ENCODE data around the gene ST7. TPM values are rescaled to one million over a fixed set of nuclear protein-coding genes. Genes with fewer than 3 reads are reported as not detected.
"Not testable (repeated sequence)": the region's sequence is repeated elsewhere in the genome, so short reads cannot be mapped to it uniquely, and the experiment has no call there.

The ST7 gene
- polyA plus RNA-seq, 3 donors, result 28.3 to 29.7 (median 29.3) TPM

- no peak for DNase-seq (ENCODE audit: low read depth in 3 of 3, low spot score in 2 of 3)
Observed at GRCh38 chr7:117210397-117210796, 257.1 kb downstream of the ST7 start.

- no peak for DNase-seq (ENCODE audit: low read depth in 3 of 3, low spot score in 2 of 3)
Observed at GRCh38 chr7:117210908-117211307, 257.6 kb downstream of the ST7 start.

- no peak for DNase-seq (ENCODE audit: low read depth in 3 of 3, low spot score in 2 of 3)
Observed at GRCh38 chr7:117211614-117212013, 258.3 kb downstream of the ST7 start.

- DNase-seq (ENCODE audit: low read depth in 3 of 3, low spot score in 2 of 3), result peak in 2 of 3 donors; percentile 10 to 14
Observed at GRCh38 chr7:117212969-117213877, 259.9 kb downstream of the ST7 start.

GRCh38 chr7:117216010-117216409, 262.7 kb downstream of the ST7 start:
- no peak for DNase-seq (ENCODE audit: low read depth in 3 of 3, low spot score in 2 of 3)

DNA sequence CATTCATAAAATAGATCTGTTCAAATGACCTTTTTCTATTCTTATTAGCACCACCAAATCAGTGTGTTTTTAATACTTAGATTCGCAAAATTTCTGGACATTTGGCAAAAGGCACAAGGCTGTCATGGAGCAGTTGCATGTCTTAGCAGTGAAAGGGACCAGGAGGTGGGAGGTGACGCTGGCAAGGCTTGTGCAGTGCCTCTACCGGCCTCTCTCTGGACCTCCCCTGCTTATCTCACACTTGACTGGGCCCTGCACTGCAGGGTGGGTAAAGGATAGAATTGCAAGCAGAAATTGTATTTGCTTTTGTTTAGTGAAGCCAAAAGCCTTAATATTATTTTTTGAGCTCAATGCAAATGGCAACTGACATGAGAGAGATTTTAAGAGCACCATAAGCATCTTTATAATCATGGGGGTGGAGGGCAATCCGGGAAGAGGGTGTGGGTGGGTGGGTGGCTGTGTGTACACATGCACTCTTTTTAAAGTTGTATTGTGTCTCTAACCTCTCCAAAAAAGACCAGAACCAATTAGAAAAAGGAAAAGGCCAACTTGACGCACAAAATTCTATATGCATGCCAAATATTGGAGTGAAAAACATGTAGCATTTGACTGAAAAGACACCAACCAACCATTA, 263.3 kb downstream of the ST7 start:
- DNase-seq (ENCODE audit: low read depth in 3 of 3, low spot score in 2 of 3), result no peak

- DNase-seq (ENCODE audit: low read depth in 3 of 3, low spot score in 2 of 3), result no peak
Observed at GRCh38 chr7:117217106-117218035, 264.1 kb downstream of the ST7 start.

- DNase-seq (ENCODE audit: low read depth in 3 of 3, low spot score in 2 of 3), result no peak
Observed at GRCh38 chr7:117218700-117219099, 265.4 kb downstream of the ST7 start.

- DNase-seq (ENCODE audit: low read depth in 3 of 3, low spot score in 2 of 3), result no peak
Observed at GRCh38 chr7:117219485-117219884, 266.2 kb downstream of the ST7 start.

GRCh38 chr7:117220836-117221235, 267.5 kb downstream of the ST7 start:
- no peak for DNase-seq (ENCODE audit: low read depth in 3 of 3, low spot score in 2 of 3)

- no peak for DNase-seq (ENCODE audit: low read depth in 3 of 3, low spot score in 2 of 3)
Observed at GRCh38 chr7:117225536-117225935, 272.2 kb downstream of the ST7 start.

DNA sequence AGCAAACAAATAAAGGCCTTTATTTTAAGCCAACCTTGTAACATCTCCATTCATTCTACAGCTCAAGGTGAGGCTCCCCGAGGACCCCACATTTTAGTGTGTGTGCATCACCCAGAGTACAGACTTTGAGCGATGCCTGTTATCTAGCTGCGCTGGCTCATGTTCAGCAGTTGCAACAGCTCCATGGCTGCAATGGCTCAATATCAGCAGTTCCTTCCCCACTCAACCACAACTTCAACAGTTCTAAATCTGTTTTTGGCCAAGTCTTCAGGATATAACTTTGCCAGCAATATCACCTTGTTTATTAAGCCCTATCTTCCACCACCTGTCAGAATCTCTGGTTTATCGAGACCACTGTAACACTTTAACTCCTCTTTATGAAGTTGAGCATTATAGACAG, 273.8 kb downstream of the ST7 start:
- DNase-seq (ENCODE audit: low read depth in 3 of 3, low spot score in 2 of 3), result no peak

- no peak for DNase-seq (ENCODE audit: low read depth in 3 of 3, low spot score in 2 of 3)
Observed at GRCh38 chr7:117229350-117229749, 276.0 kb downstream of the ST7 start.

DNA sequence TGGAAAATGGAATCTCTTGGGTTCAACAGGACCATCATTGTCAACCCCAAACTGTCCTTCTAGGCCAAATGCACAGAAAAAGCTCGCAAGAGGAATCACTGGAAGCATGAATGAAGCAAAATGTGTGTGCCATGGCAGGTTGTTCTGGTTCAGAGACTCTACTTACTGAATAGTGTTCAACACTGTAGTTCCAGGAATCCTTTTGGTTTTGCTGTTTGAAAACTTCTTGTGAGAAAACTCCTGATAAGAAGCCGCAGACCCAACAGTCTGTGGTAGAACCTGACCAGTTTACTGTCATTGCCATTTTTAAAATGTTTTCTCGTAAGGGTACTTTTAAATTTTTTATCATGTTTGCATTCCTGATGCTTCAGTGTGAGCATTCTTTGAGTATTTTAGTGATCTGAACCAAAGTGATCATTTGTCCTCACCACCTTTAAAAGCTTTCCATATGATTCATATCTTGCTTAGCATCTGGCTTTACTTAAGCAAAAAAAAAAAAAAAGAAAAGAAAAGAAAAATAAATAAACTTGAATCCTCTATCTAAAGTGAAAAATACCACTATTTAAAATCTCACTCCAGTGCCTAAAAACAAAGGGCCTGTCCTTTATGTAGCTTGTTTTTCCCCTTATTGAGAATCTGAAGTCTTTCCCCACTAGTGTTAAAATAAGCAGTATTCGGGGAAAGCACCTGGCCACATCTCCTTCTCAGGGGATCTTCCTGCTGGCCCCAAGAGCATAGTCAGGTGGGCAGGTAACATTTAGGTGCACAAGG, 277.2 kb downstream of the ST7 start:
- DNase-seq (ENCODE audit: low read depth in 3 of 3, low spot score in 2 of 3), result no peak

DNA sequence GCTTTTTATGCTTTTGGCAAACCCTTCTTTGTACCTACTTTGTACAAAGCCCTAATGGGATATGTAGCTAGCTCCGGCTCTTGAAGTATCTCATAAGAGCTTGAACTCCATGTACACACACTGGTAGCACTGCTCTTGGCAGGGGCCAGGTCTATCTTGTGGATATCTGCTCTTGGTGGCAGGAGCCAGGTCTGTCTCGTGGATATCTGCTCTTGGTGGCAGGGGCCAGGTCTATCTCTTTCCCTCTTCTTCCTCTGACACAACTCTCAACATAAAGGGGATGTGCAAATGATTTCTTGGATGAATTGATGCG, 277.7 kb downstream of the ST7 start:
- no peak for DNase-seq (ENCODE audit: low read depth in 3 of 3, low spot score in 2 of 3)

DNA sequence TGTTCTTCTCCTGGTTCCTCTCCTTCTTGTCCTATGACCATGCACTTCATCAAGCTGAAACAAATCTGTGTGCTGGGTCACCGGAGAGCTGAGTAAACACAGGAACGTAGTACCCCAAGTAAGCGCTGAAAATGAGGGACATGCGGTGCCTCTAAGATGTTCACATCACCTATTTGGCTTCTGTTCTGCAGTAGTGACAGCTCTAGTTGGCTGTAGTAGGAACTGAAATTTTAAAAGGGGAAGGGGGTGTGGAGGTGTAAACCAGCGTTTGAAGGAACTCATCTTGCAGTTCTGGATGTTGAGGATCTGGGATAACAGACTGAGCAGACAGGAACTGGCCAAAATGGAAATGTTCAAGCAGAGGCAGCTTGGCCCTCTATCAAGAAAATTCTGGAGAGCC, 284.3 kb downstream of the ST7 start:
- DNase-seq (ENCODE audit: low read depth in 3 of 3, low spot score in 2 of 3), result no peak

DNA sequence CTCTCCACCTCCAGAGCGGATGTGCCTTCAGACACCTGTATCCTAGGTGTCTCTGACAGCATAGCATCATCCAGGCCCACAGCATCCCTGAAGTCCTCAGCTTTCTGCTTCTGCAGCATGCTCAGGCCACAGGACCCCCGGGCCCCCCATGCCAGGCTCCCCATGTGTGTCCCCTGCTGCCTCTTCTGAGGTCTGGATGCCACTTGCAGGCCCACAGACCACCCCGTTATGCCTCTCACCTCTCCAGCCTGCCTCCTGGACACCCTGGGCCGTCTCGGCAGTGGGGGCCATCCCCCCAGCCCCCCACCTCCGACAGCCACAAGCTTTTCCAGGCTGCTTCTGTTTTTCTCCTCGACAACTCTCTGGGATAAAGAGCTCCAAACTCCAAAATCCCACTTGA, 285.2 kb downstream of the ST7 start:
- DNase-seq (ENCODE audit: low read depth in 3 of 3, low spot score in 2 of 3), result no peak

DNA sequence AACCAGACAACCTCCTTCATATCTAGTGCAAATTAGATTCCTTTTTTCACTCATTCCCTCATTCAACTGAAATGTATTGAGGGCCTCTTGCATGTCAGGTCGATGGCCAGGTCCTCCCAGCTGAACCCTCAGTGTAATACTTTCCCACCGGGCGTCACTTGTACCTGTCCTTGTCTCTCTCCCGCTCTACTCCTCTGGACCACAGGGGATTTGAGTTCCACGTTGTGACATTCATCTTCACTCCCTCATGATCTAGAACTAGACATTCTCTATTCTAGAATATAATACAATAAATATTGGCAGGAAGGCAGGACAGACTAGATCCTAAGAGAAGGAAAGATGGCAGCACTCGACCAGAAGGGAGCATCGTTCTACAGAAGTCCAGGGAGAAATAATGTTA, 285.6 kb downstream of the ST7 start:
- no peak for DNase-seq (ENCODE audit: low read depth in 3 of 3, low spot score in 2 of 3)

DNA sequence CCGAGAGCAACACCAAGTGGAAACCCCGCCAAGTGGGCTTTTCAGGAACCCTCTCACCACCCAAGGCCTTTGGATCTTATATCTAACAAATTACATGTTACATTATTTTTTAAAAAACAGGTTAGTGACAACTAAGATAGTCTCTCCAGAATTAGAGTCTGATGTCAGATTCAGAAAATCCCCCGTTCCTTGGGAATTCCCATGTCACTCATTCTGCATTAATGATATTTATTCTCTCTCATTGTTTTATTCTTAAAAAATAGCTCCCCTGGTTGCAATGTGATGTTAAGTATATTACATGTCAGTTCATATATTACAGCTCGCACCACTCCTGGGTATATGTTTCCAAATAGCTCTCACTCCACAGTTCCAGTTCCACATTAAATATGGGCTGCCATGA, 287.8 kb downstream of the ST7 start:
- DNase-seq (ENCODE audit: low read depth in 3 of 3, low spot score in 2 of 3), result no peak

DNA sequence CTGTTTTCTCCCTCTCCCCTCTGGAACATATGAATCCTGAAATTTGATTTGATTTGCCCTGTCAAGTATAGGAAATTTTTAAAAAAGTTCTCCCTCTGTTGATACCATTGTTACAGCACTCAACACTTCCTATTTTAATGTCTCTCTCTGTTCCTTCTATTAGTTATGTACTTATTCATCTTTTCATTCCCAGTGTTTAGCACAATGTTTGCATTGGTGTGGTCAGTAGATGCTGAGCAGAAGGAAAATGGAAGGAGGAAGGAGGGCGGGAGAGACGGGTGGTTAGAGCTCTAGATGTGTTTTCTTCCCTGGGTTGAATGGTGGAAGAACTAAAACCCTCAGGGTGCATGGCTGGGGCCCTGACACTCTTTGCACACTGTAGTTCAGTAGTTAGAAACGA, 290.1 kb downstream of the ST7 start:
- no peak for DNase-seq (ENCODE audit: low read depth in 3 of 3, low spot score in 2 of 3)

DNA sequence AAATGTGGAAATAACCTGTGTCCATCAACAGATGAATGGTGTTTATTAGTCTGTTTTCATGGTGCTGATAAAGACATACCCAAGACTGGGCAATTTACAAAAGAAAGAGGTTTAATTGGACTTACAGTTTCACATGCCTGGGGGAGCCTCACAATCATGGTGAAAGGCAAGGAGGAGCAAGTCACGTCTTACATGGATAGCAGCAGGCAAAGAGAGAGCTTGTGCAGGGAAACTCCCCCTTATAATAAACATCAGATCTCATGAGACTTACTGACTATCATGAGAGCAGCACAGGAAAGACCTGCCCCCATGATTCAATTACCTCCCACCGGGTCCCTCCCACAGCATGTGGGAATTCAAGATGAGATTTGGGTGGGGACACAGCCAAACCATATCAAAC, 292.4 kb downstream of the ST7 start:
- DNase-seq (ENCODE audit: low read depth in 3 of 3, low spot score in 2 of 3), result not testable (repeated sequence)
